Mesendoderm (in vitro differentiated cells): ENCODE data around the gene DYSF.

Source experiments
- DNase-seq: peaks from one replicate; pipeline ENCODE4 v3.0.0; 2013
- H2AK5ac ChIP-seq: 2 replicates; pipeline ENCODE4 v1.6.1; 2013; ENCODE audit warnings: low read length, inconsistent platforms
- H2BK120ac ChIP-seq: 2 replicates; pipeline ENCODE4 v1.6.1; 2013; ENCODE audit warnings: low read depth, mild to moderate bottlenecking, low read length, moderate library complexity, mixed read lengths
- H2BK15ac ChIP-seq: replicated peaks from 2 replicates; pipeline ENCODE4 v1.6.1; 2013; ENCODE audit warnings: low read depth, mild to moderate bottlenecking, moderate library complexity
- H2BK5ac ChIP-seq: 2 replicates; pipeline ENCODE4 v1.6.1; 2013; ENCODE audit warnings: low read length, inconsistent platforms
- H3K18ac ChIP-seq: 2 replicates; pipeline ENCODE4 v1.6.1; 2013; ENCODE audit warnings: mild to moderate bottlenecking, low read length, mixed read lengths
- H3K23ac ChIP-seq: one replicate; pipeline ENCODE4 v1.6.1; 2013; ENCODE audit warnings: low read length
- H3K27ac ChIP-seq: 2 replicates; pipeline ENCODE4 v1.5.1; 2013; ENCODE audit warnings: low read depth, mild to moderate bottlenecking, inconsistent platforms, low read length, moderate library complexity
- H3K27me3 ChIP-seq: 2 replicates; pipeline ENCODE4 v1.6.1; 2013; ENCODE audit warnings: low read length, control low read depth, mild to moderate bottlenecking, inconsistent platforms; ENCODE audit not compliant: insufficient read depth, poor library complexity
- H3K36me3 ChIP-seq: 2 replicates; pipeline ENCODE4 v1.6.1; 2013; ENCODE audit warnings: low read length, inconsistent platforms; ENCODE audit not compliant: control insufficient read depth, insufficient read depth
- H3K4ac ChIP-seq: one replicate; pipeline ENCODE4 v1.6.1; 2013; ENCODE audit warnings: low read depth, mild to moderate bottlenecking, low read length, moderate library complexity
- H3K4me1 ChIP-seq: 2 replicates; pipeline ENCODE4 v1.6.1; 2013; ENCODE audit warnings: low read depth, low read length, inconsistent platforms; ENCODE audit not compliant: control insufficient read depth
- H3K4me2 ChIP-seq: 2 replicates; pipeline ENCODE4 v1.6.1; 2013; ENCODE audit warnings: low read length
- H3K4me3 ChIP-seq: 2 replicates; pipeline ENCODE4 v1.5.1; 2013; ENCODE audit warnings: mild to moderate bottlenecking, low read length
- H3K56ac ChIP-seq: one replicate; pipeline ENCODE4 v1.6.1; 2013; ENCODE audit warnings: low read length
- H3K79me1 ChIP-seq: 2 replicates; pipeline ENCODE4 v1.6.1; 2013; ENCODE audit warnings: low read length, inconsistent platforms
- H3K79me2 ChIP-seq: 2 replicates; pipeline ENCODE4 v1.6.1; 2013; ENCODE audit warnings: mild to moderate bottlenecking, low read length; ENCODE audit not compliant: control insufficient read depth, insufficient read depth
- H3K9ac ChIP-seq: 2 replicates; pipeline ENCODE4 v1.6.1; 2013; ENCODE audit warnings: low read length, inconsistent platforms
- H4K5ac ChIP-seq: one replicate; pipeline ENCODE4 v1.6.1; 2013; ENCODE audit warnings: low read length
- H4K8ac ChIP-seq: one replicate; pipeline ENCODE4 v1.6.1; 2013; ENCODE audit warnings: low read depth, mild to moderate bottlenecking, control low read depth, low read length, moderate library complexity
- WGBS: extraction: QIAGEN DNeasy Blood & Tissue Kit; methylation state at CpG from one replicate; pipeline ENCODE4 v1.1.7; 2013; ENCODE audit warnings: low lambda C conversion rate, missing lambda C conversion rate; ENCODE audit not compliant: insufficient coverage; ENCODE audit errors: extremely low coverage; 5-methylcytosine and 5-hydroxymethylcytosine counted together

The DYSF gene

DNA sequence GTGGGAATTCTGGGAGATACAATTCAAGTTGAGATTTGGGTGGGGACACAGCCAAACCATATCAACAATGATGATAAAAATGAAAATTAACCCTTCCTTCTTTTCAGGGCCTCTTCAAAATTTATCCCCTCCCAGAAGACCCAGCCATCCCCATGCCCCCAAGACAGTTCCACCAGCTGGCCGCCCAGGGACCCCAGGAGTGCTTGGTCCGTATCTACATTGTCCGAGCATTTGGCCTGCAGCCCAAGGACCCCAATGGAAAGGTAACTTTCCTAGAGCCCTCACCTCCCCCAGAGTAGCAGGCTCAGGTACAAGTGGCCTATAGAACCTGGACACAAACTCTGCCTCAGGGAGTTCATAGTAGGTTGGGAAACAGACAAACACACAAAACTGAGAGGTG lies 205.4 kb downstream of the DYSF start:
- H3K79me1 ChIP-seq, result no peaks in the 10 kb centered on the region
- no peak overlapping the region for H2BK15ac ChIP-seq
- H3K4ac ChIP-seq, result no peak overlapping the region
- H3K4me2 ChIP-seq, result no peak overlapping the region
- H3K36me3 ChIP-seq, result no peaks in the 10 kb centered on the region
- H4K5ac ChIP-seq, result no peak overlapping the region
- H3K79me2 ChIP-seq, result no peaks in the 10 kb centered on the region
- no peak for DNase-seq
- H3K27me3 ChIP-seq, result no peaks in the 10 kb centered on the region
- H2BK120ac ChIP-seq, result no peak overlapping the region
- no CpG with 5 or more reads among the region's 3 CpGs for WGBS
- no peak overlapping the region for H3K18ac ChIP-seq
- no peaks in the 10 kb centered on the region for H3K4me1 ChIP-seq
- no peak overlapping the region for H3K23ac ChIP-seq
- no peak overlapping the region for H3K27ac ChIP-seq
- H3K9ac ChIP-seq, result no peak overlapping the region
- no peak overlapping the region for H3K4me3 ChIP-seq
- no peak overlapping the region for H2BK5ac ChIP-seq
- no peak overlapping the region for H3K56ac ChIP-seq
- no peak overlapping the region for H2AK5ac ChIP-seq
- no peak overlapping the region for H4K8ac ChIP-seq

DNA sequence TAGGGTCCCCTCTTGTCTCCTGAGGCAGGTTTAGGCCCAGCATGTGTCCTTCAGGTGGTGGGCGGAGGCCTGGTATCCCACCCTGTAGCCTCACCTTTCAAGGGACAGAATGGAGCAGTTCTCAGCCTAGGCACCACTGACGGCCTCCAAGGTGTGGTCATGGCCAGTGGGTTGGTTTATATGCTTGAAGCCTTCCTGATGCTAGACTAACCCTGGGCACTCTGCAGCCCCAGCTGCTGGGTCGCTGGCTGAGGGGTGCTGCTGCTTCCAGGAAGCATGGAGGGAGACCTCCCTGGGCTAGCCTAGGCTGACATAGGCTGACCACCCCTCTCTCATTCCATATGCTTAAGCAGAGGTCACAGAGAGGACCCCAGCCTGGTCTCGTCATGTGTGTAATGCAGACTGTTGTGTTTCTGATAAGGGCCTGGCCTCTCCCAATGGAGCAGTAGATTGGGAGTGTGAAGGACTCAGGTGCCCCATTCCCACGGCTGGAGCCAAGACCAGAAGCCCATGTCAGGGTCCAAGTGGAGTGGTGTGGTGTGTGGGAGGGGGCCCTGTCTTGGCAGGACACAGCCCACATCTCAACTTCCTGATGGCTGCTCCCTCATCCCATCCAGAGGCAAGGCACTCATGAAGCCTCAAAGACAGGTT lies 206.6 kb downstream of the DYSF start:
- H3K27me3 ChIP-seq, result no peaks in the 10 kb centered on the region
- no peaks in the 10 kb centered on the region for H3K4me1 ChIP-seq
- no peak overlapping the region for H2BK120ac ChIP-seq
- no peak overlapping the region for H3K9ac ChIP-seq
- no peak overlapping the region for H3K4me2 ChIP-seq
- no peak overlapping the region for H3K4ac ChIP-seq
- H3K56ac ChIP-seq, result no peak overlapping the region
- no peaks in the 10 kb centered on the region for H3K79me1 ChIP-seq
- no peak for DNase-seq
- no peak overlapping the region for H3K27ac ChIP-seq
- H3K36me3 ChIP-seq, result no peaks in the 10 kb centered on the region
- no CpG with 5 or more reads among the region's 5 CpGs for WGBS
- no peak overlapping the region for H2BK5ac ChIP-seq
- H3K4me3 ChIP-seq, result no peak overlapping the region
- H4K5ac ChIP-seq, result no peak overlapping the region
- no peak overlapping the region for H3K18ac ChIP-seq
- no peaks in the 10 kb centered on the region for H3K79me2 ChIP-seq
- no peak overlapping the region for H3K23ac ChIP-seq
- no peak overlapping the region for H4K8ac ChIP-seq
- H2AK5ac ChIP-seq, result no peak overlapping the region
- H2BK15ac ChIP-seq, result no peak overlapping the region

DNA sequence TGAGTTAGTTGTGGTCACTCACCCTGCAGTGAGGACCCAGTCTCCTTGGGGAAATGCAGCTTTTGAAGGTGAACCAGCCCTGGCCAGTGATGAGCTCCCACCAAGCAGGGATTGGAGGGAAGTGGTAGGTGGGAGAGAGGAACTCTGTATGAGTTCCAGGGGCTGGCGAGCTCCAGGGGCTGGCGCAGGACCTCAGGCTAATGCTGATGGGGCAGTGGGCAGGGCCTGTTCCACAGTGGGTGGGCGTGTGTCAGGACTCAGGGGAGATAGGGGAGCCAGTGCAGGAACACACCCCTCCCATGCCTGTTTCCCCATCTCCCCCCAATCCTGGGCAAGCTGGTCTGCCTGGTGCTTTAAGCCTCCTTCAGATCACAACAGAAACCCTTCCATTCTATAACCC lies 208.4 kb downstream of the DYSF start:
- H2BK5ac ChIP-seq, result no peak overlapping the region
- no peak overlapping the region for H3K4me2 ChIP-seq
- H3K18ac ChIP-seq, result no peak overlapping the region
- no peak overlapping the region for H2BK120ac ChIP-seq
- WGBS, result no CpG with 5 or more reads among the region's 3 CpGs
- H3K4ac ChIP-seq, result no peak overlapping the region
- no peak overlapping the region for H3K56ac ChIP-seq
- H3K4me3 ChIP-seq, result no peak overlapping the region
- no peak overlapping the region for H3K27ac ChIP-seq
- no peak for DNase-seq
- H3K23ac ChIP-seq, result no peak overlapping the region
- no peaks in the 10 kb centered on the region for H3K4me1 ChIP-seq
- H2BK15ac ChIP-seq, result no peak overlapping the region
- H4K8ac ChIP-seq, result no peak overlapping the region
- H3K79me1 ChIP-seq, result no peaks in the 10 kb centered on the region
- no peaks in the 10 kb centered on the region for H3K79me2 ChIP-seq
- H3K27me3 ChIP-seq, result no peaks in the 10 kb centered on the region
- H3K36me3 ChIP-seq, result no peaks in the 10 kb centered on the region
- no peak overlapping the region for H4K5ac ChIP-seq
- H2AK5ac ChIP-seq, result no peak overlapping the region
- no peak overlapping the region for H3K9ac ChIP-seq

DNA sequence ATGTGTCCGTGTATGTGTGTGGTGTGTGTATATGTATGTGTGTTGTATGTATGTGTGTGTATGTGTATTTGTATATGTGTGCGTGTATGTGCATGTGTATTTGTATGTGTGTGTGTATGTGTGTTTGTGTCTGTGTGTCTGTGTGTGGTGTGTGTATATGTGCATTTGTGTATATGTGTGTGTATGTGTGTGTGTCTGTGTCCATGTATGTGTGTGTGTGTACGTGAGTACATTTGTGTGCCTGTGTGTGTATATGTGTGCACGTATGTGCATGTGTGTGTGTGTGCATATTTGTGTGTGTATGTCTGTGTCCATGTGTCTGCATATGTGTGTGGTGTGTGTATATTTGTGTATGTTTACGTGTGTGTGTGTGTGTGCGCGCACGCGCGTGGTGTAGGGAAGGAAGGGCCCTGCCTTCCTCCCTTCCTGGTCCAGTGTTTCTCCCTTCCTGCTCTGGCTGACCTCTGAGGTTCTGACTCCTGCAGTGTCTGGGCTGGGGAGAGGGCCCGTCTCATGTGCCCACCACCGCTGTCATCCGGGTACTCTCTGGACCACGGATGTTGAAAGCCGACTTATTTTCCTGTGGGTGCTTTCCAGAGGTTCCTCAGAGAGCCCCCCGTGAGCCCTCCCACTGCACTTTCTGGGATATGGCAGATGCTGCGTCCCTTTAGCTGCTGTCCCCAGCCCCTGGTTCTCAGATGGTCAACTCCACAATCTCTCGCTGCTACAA lies 209.5 kb downstream of the DYSF start:
- H3K79me2 ChIP-seq, result no peaks in the 10 kb centered on the region
- no peaks in the 10 kb centered on the region for H3K27me3 ChIP-seq
- no peak overlapping the region for H3K27ac ChIP-seq
- no peak overlapping the region for H3K9ac ChIP-seq
- no peak for DNase-seq
- no peak overlapping the region for H2BK5ac ChIP-seq
- 100% methylated on average over 1 of the region's 18 CpGs for WGBS
- no peaks in the 10 kb centered on the region for H3K4me1 ChIP-seq
- no peak overlapping the region for H3K18ac ChIP-seq
- no peak overlapping the region for H2BK15ac ChIP-seq
- H3K36me3 ChIP-seq, result no peaks in the 10 kb centered on the region
- no peak overlapping the region for H3K4me2 ChIP-seq
- no peak overlapping the region for H4K8ac ChIP-seq
- H3K4ac ChIP-seq, result no peak overlapping the region
- no peak overlapping the region for H3K56ac ChIP-seq
- H2AK5ac ChIP-seq, result no peak overlapping the region
- no peaks in the 10 kb centered on the region for H3K79me1 ChIP-seq
- no peak overlapping the region for H4K5ac ChIP-seq
- no peak overlapping the region for H3K23ac ChIP-seq
- no peak overlapping the region for H2BK120ac ChIP-seq
- no peak overlapping the region for H3K4me3 ChIP-seq

DNA sequence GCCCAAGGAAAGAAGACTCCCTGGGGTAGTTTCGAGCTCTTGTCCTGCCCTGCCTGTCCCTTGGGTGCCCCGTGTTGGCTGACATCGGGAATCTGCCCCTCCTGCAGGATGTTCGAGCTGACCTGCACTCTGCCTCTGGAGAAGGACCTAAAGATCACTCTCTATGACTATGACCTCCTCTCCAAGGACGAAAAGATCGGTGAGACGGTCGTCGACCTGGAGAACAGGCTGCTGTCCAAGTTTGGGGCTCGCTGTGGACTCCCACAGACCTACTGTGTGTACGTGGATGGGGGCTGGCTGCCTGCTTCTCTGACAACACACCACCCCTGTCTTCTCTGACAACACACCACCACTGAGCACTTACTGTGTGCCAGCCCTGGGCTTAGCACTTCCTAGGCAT lies 210.8 kb downstream of the DYSF start:
- Histone ChIP-seq H3K79me2 (no peaks in the 10 kb centered on the region), H3K4me2 (no peak overlapping the region), H3K79me1 (no peaks in the 10 kb centered on the region), H2AK5ac (no peak overlapping the region), H2BK5ac (no peak overlapping the region), H3K4me3 (no peak overlapping the region), H3K56ac (no peak overlapping the region), H3K27ac (no peak overlapping the region), H3K27me3 (no peaks in the 10 kb centered on the region), H3K9ac (no peak overlapping the region), H4K8ac (no peak overlapping the region), H3K36me3 (no peaks in the 10 kb centered on the region), H3K18ac (no peak overlapping the region), H2BK15ac (no peak overlapping the region), H3K4ac (no peak overlapping the region), H3K4me1 (no peaks in the 10 kb centered on the region), H4K5ac (no peak overlapping the region), H2BK120ac (no peak overlapping the region), H3K23ac (no peak overlapping the region)
- DNase-seq, result no peak
- WGBS, result no CpG with 5 or more reads among the region's 11 CpGs
